H1 (cell line): Measurements from ENCODE around the gene KLHL2. TPM values are rescaled to one million over a fixed set of nuclear protein-coding genes. Genes with fewer than 3 reads are reported as not detected.

Source experiments
- E2F6 ChIP-seq: IDR thresholded peaks from 2 replicates; pipeline ENCODE4 v1.6.1; 2012; ENCODE audit warnings: inconsistent platforms
- POLR2A ChIP-seq, 2 experiments: IDR thresholded peaks; 1 replicate in 1 of 2; 2 replicates in 1 of 2; pipeline ENCODE4 v1.6.1; 2011; ENCODE audit warnings: low read depth in 2 of 2, low read length in 2 of 2, mild to moderate bottlenecking in 2 of 2; ENCODE audit errors: control extremely low read depth in 1 of 2
- RAD21 ChIP-seq, 2 experiments: IDR thresholded peaks in 1 of 2; conservative IDR thresholded peaks in 1 of 2; 2 replicates each; pipeline ENCODE4 v1.6.1; 2011; ENCODE audit warnings: low read depth in 2 of 2, low read length in 2 of 2, improper control_type of control experiment in 1 of 2, inconsistent platforms in 1 of 2, mild to moderate bottlenecking in 1 of 2, moderate library complexity in 1 of 2
- SAP30 ChIP-seq: fragments of 300-600 bp; sonication (generic); IDR thresholded peaks from 2 replicates; pipeline ENCODE4 v1.7.1; 2012; ENCODE audit warnings: low read length, moderate library complexity, mild to moderate bottlenecking, inconsistent platforms; ENCODE audit not compliant: insufficient read depth, insufficient replicate concordance
- ZNF274 ChIP-seq: IDR thresholded peaks from 2 replicates; pipeline ENCODE4 v1.7.0; 2012; ENCODE audit warnings: low read length, borderline replicate concordance; ENCODE audit errors: extremely low read depth
- polyA plus RNA-seq, 7 experiments: library from polyadenylated mRNA; depleted of rRNA in 3 of 7; stranded (reverse) in 5 of 7; unstranded in 2 of 7; fragments of >200 nt in 5 of 7; fragments of 200-250 nt in 2 of 7; gene quantifications; 1 replicate in 5 of 7; 2 replicates in 1 of 7; 4 replicates in 1 of 7; pipeline versions ENCODE4 v1.2.1 to v1.2.3, GENCODE V29; 2011 to 2013; ENCODE audit warnings: missing spikeins in 2 of 7, mixed read lengths in 2 of 7
- total RNA-seq: library from RNA; stranded (reverse); fragmentation: NEBNext Ultra II Directional; extraction: Animal tissue kit (Norgen Biotek cat#: 25700); gene quantifications from 2 replicates; pipeline ENCODE4 v1.2.1, GENCODE V29; 2021

KLHL2 gene
- total and polyA plus RNA-seq, 2 of the 8 experiments (the other 6 are each of a cell fraction or from before 2014, with no cell fraction given): 5.2 to 12.0 TPM

- TF ChIP-seq E2F6 (peak; percentile 20; the same call in 1 of the 2 replicates), POLR2A (IDR thresholded peaks at IDR 0.05; ENCODE audit: control extremely low read depth in 1 of 2, low read depth in 2 of 2, low read length in 2 of 2) (peak; percentile 68 to 73; a peak in 2 of 3 replicates), ZNF274 (no peak), RAD21 (IDR thresholded peaks at IDR 0.05 in 1 of 2, conservative IDR thresholded peaks at IDR 0.05 in 1 of 2; ENCODE audit: low read depth in 2 of 2, low read length in 2 of 2) (no peak), SAP30 (no peak)
Observed at GRCh38 chr4:165327211-165328100, 120.1 kb downstream of the KLHL2 start, which contains the start of gene MSMO1 (continued).
